ENCODE results near the gene DCUN1D2.

The DCUN1D2 gene

DNA sequence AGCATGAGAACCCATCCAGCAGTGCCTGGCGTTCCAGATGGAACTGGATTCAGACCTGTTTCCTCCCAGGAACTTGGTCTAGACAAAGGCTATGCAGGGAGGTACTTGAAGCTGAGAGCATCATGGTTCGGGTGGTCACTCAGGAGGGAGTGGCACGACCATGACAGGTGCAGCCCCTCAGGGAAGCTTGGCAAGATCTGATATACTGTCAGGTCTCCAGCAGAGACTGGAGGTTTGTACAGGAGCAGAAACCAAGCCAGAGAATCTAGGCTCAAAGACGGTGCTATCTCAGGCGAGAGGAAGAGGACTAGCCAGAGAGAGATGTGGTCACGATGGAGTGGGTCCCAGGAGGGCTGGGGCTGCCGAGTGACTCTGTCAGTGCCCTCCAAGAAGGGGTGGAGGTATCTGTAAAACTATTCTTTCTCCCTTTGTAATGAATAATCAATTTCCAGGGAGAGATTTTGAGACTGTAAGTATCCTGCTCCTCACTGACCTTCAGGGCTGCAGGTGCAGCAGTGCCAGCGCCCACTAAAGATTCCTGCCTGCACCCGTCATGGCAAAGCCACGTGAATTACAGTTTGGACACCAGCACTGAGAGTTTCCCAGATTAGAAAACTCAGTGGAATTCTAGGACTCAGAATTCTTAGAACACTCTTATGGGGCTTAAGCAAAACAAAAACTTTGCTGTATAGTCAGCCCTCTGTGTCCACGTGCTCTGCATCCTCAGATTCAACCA is 10.2 kb upstream of the DCUN1D2 start:
- H3K9me3 ChIP-seq (ENCODE audit: severe bottlenecking): no peaks in the 10 kb centered on the region
- DNase-seq (ENCODE audit: low spot score): no peak
- no peak overlapping the region for H3K27ac ChIP-seq (ENCODE audit: poor library complexity, severe bottlenecking)
- peaks cover 8% of the 10 kb centered on the region for H3K4me1 ChIP-seq (ENCODE audit: insufficient read depth, poor library complexity, severe bottlenecking)
- H3K36me3 ChIP-seq (ENCODE audit: low read depth): peaks cover 97% of the 10 kb centered on the region
- no peaks in the 10 kb centered on the region for H3K27me3 ChIP-seq (ENCODE audit: insufficient read depth, poor library complexity, severe bottlenecking)
- TF ChIP-seq CTCF (IDR thresholded peaks at IDR 0.05; ENCODE audit: poor library complexity, severe bottlenecking): no peak
- no peak overlapping the region for H3K4me3 ChIP-seq (ENCODE audit: severe bottlenecking)
- ATAC-seq (ENCODE audit: low read depth): no peak

- Histone ChIP-seq H3K27me3 (ENCODE audit: insufficient read depth, poor library complexity, severe bottlenecking) (no peaks in the 10 kb centered on the region), H3K36me3 (ENCODE audit: low read depth) (peaks cover 97% of the 10 kb centered on the region), H3K27ac (ENCODE audit: poor library complexity, severe bottlenecking) (no peak overlapping the region), H3K4me3 (ENCODE audit: severe bottlenecking) (no peak overlapping the region), H3K4me1 (ENCODE audit: insufficient read depth, poor library complexity, severe bottlenecking) (peaks cover 13% of the 10 kb centered on the region), H3K9me3 (ENCODE audit: severe bottlenecking) (no peaks in the 10 kb centered on the region)
- TF ChIP-seq CTCF (IDR thresholded peaks at IDR 0.05; ENCODE audit: poor library complexity, severe bottlenecking): no peak
- no peak for ATAC-seq (ENCODE audit: low read depth)
- DNase-seq (ENCODE audit: low spot score): no peak
Measured at GRCh38 chr13:113499936-113500335, 9.4 kb upstream of the DCUN1D2 start.

DNA sequence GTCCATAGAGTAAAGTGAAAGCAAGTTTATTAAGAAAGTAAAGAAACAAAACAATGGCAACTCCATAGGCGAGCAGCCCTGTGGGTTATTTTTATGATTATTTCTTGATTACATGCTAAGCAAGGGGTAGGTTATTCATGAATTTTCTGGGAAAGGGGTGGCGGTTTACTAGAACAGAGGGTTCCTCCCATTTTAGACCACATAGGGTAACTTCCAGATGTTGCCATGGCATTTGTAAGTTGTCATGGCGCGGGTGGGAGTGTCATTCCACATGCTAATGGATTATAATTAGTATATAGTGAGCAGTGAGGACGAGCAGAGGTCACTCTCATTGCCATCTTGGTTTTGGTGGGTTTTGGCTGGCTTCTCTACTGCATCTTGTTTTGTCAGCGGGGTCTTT is 8.4 kb upstream of the DCUN1D2 start:
- Histone ChIP-seq H3K9me3 (ENCODE audit: severe bottlenecking) (no peaks in the 10 kb centered on the region), H3K27me3 (ENCODE audit: insufficient read depth, poor library complexity, severe bottlenecking) (no peaks in the 10 kb centered on the region), H3K4me3 (ENCODE audit: severe bottlenecking) (no peak overlapping the region), H3K4me1 (ENCODE audit: insufficient read depth, poor library complexity, severe bottlenecking) (peaks cover 19% of the 10 kb centered on the region), H3K27ac (ENCODE audit: poor library complexity, severe bottlenecking) (no peak overlapping the region), H3K36me3 (ENCODE audit: low read depth) (peaks cover 97% of the 10 kb centered on the region)
- DNase-seq (ENCODE audit: low spot score): no peak
- TF ChIP-seq CTCF (IDR thresholded peaks at IDR 0.05; ENCODE audit: poor library complexity, severe bottlenecking): no peak
- no peak for ATAC-seq (ENCODE audit: low read depth)

GRCh38 chr13:113497217-113497616 is 6.7 kb upstream of the DCUN1D2 start:
- no peak overlapping the region for H3K4me3 ChIP-seq (ENCODE audit: severe bottlenecking)
- TF ChIP-seq CTCF (IDR thresholded peaks at IDR 0.05; ENCODE audit: poor library complexity, severe bottlenecking): no peak
- DNase-seq (ENCODE audit: low spot score) (no peak), ATAC-seq (ENCODE audit: low read depth) (no peak)
- no peaks in the 10 kb centered on the region for H3K9me3 ChIP-seq (ENCODE audit: severe bottlenecking)
- peaks cover 92% of the 10 kb centered on the region for H3K36me3 ChIP-seq (ENCODE audit: low read depth)
- peaks cover 34% of the 10 kb centered on the region for H3K4me1 ChIP-seq (ENCODE audit: insufficient read depth, poor library complexity, severe bottlenecking)
- H3K27me3 ChIP-seq (ENCODE audit: insufficient read depth, poor library complexity, severe bottlenecking): no peaks in the 10 kb centered on the region
- H3K27ac ChIP-seq (ENCODE audit: poor library complexity, severe bottlenecking): no peak overlapping the region

DNA sequence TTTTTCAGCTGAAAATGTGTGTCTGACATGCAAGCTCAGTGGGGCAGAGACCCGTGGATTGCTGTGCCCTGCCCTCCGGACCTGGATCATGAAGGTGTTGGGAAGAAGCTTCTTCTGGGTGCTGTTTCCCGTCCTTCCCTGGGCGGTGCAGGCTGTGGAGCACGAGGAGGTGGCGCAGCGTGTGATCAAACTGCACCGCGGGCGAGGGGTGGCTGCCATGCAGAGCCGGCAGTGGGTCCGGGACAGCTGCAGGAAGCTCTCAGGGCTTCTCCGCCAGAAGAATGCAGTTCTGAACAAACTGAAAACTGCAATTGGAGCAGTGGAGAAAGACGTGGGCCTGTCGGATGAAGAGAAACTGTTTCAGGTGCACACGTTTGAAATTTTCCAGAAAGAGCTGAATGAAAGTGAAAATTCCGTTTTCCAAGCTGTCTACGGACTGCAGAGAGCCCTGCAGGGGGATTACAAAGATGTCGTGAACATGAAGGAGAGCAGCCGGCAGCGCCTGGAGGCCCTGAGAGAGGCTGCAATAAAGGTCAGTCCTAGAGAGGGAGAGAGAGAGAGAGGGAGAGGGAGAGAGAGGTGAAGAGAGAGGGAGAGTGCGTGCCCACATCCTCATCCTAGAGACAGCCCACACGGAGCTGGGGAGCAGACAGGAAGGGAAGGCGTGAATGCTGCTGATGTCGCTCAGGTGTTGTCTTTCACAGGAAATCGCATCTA is 5.1 kb upstream of the DCUN1D2 start:
- no peak for DNase-seq (ENCODE audit: low spot score)
- TF ChIP-seq CTCF (IDR thresholded peaks at IDR 0.05; ENCODE audit: poor library complexity, severe bottlenecking): no peak
- H3K9me3 ChIP-seq (ENCODE audit: severe bottlenecking): no peaks in the 10 kb centered on the region
- H3K4me1 ChIP-seq (ENCODE audit: insufficient read depth, poor library complexity, severe bottlenecking): peaks cover 37% of the 10 kb centered on the region
- H3K4me3 ChIP-seq (ENCODE audit: severe bottlenecking): no peak overlapping the region
- H3K36me3 ChIP-seq (ENCODE audit: low read depth): peaks cover 79% of the 10 kb centered on the region
- H3K27ac ChIP-seq (ENCODE audit: poor library complexity, severe bottlenecking): peak overlapping the region; percentile 4
- peak; percentile 18; the same call in 1 of the 3 replicates for ATAC-seq (ENCODE audit: low read depth)
- no peaks in the 10 kb centered on the region for H3K27me3 ChIP-seq (ENCODE audit: insufficient read depth, poor library complexity, severe bottlenecking)
